Colonic mucosa (tissue), 4 donors: ENCODE data around the gene FOXS1. TPM values are rescaled to one million over a fixed set of nuclear protein-coding genes. Genes with fewer than 3 reads are reported as not detected.

ENCODE experiments used
- DNase-seq: peaks from one replicate; pipeline ENCODE4 v3.0.0-alpha.2; 2020
- H3K27ac ChIP-seq: fragments of 200-600 bp; one replicate; pipeline ENCODE4 v1.8.0; 2021
- H3K27me3 ChIP-seq: fragments of 200-600 bp; one replicate; pipeline ENCODE4 v1.8.0; 2021
- H3K36me3 ChIP-seq: fragments of 200-600 bp; one replicate; pipeline ENCODE4 v1.8.0; 2021
- H3K4me1 ChIP-seq: fragments of 200-600 bp; one replicate; pipeline ENCODE4 v1.8.0; 2021; ENCODE audit warnings: mild to moderate bottlenecking
- H3K4me3 ChIP-seq: fragments of 200-600 bp; one replicate; pipeline ENCODE4 v1.8.0; 2021
- H3K9ac ChIP-seq, 2 donors: one replicate each; pipeline ENCODE4 v1.7.0; 2013; ENCODE audit warnings: control low read depth in 2 of 2, low read depth in 2 of 2, low read length in 2 of 2
- H3K9me3 ChIP-seq: fragments of 200-600 bp; one replicate; pipeline ENCODE4 v1.8.0; 2021
- CTCF ChIP-seq: fragments of 200-600 bp; IDR thresholded peaks from one replicate; pipeline ENCODE4 v1.8.0; 2022; ENCODE audit warnings: antibody characterized with exemption, mild to moderate bottlenecking
- intact Hi-C: fragments of 100-400 bp; cut with DNase I; formaldehyde crosslinking; loops from one replicate; pipeline ENCODE4 v1.14.1; 2022
- total RNA-seq, 2 donors: library from RNA; stranded (reverse); fragmentation: NEBNext Ultra II Directional in 1 of 2; extraction: Animal tissue kit (Norgen Biotek cat#: 25700) in 1 of 2; gene quantifications; one replicate each; pipeline ENCODE4 v1.2.1, GENCODE V29; 2021
- donor health status: healthy.
- donor health status: DM: no; HTN: no; CAD: no.
- donor health status: DM: no; HTN: no; CAD: no.

The FOXS1 gene
- total RNA-seq, 2 donors from 2014 or later, result 0.20 to 0.48 TPM

GRCh38 chr20:31826074-31826473 lies 19.3 kb downstream of the FOXS1 start:
- Histone ChIP-seq H3K27me3 (no peaks in the 10 kb centered on the region), H3K4me1 (no peaks in the 10 kb centered on the region), H3K36me3 (no peaks in the 10 kb centered on the region), H3K27ac (no peak overlapping the region), H3K9ac (no peak overlapping the region), H3K4me3 (no peak overlapping the region), H3K9me3 (no peaks in the 10 kb centered on the region)
- no peak for DNase-seq
- TF ChIP-seq CTCF, result no peak
- intact Hi-C loops, result no loop called here

GRCh38 chr20:31824554-31825313 lies 20.7 kb downstream of the FOXS1 start:
- no peaks in the 10 kb centered on the region for H3K4me1 ChIP-seq
- DNase-seq, result no peak
- H3K27me3 ChIP-seq, result no peaks in the 10 kb centered on the region
- H3K36me3 ChIP-seq, result no peaks in the 10 kb centered on the region
- no peak for TF ChIP-seq CTCF
- H3K9me3 ChIP-seq, result no peaks in the 10 kb centered on the region
- H3K9ac ChIP-seq, result no peak overlapping the region
- intact Hi-C loops, result loop anchor here (5.0 kb wide), 1 partner anchor 208 kb away; no protein-coding TSS in a partner anchor
- no peak overlapping the region for H3K4me3 ChIP-seq
- H3K27ac ChIP-seq, result no peak overlapping the region

- no peaks in the 10 kb centered on the region for H3K27me3 ChIP-seq
- TF ChIP-seq CTCF, result no peak
- no peaks in the 10 kb centered on the region for H3K4me1 ChIP-seq
- intact Hi-C loops, result loop anchor here (5.0 kb wide), 1 partner anchor 208 kb away; no protein-coding TSS in a partner anchor
- H3K36me3 ChIP-seq, result no peaks in the 10 kb centered on the region
- no peak overlapping the region for H3K9ac ChIP-seq
- no peak overlapping the region for H3K27ac ChIP-seq
- H3K9me3 ChIP-seq, result no peaks in the 10 kb centered on the region
- DNase-seq, result no peak
- H3K4me3 ChIP-seq, result no peak overlapping the region
Measured at GRCh38 chr20:31824125-31824485, 21.3 kb downstream of the FOXS1 start.

DNA sequence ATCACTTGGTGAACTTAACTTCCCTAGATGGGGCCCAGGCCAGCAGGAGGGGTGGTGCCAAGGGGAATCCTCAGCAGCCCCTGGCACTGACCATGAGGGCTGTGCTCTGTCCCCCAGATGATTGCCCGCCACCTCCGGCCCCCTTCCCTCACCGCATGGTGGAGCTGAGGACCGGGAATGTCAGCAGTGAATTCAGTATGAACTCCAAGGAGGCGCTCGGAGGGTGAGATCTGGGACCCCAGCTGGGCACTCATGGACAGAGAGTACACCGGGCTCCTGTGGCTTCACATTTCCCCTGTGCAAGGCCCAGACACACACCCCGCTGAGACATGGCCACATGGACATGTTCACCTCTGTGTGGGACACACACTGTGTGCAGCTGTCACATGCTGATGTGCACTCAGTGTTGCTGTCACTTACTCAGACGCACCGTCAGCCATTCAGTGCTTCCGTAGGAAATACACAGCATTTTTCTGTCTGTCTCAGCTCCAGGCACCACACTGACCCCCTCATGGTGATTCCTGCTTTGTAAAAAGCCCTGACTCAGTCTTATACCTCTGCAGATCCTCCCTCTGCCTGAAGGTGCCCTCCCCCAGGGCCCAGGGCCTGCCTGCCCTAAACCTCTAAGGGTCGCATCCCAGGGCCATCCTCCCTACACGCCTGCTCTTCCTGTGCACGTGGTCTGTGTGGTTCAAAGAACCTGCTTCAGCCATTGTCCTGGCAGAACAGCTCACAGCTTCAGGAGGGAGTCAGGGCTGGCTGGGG lies 21.9 kb downstream of the FOXS1 start:
- DNase-seq, result no peak
- no peaks in the 10 kb centered on the region for H3K27me3 ChIP-seq
- no peak overlapping the region for H3K4me3 ChIP-seq
- no peak overlapping the region for H3K9ac ChIP-seq
- H3K36me3 ChIP-seq, result no peaks in the 10 kb centered on the region
- H3K27ac ChIP-seq, result no peak overlapping the region
- TF ChIP-seq CTCF, result no peak
- H3K9me3 ChIP-seq, result no peaks in the 10 kb centered on the region
- H3K4me1 ChIP-seq, result no peaks in the 10 kb centered on the region
- intact Hi-C loops, result loop anchor here (2.0 to 5.0 kb wide), 2 partner anchors 209 to 269 kb away; no protein-coding TSS in a partner anchor

DNA sequence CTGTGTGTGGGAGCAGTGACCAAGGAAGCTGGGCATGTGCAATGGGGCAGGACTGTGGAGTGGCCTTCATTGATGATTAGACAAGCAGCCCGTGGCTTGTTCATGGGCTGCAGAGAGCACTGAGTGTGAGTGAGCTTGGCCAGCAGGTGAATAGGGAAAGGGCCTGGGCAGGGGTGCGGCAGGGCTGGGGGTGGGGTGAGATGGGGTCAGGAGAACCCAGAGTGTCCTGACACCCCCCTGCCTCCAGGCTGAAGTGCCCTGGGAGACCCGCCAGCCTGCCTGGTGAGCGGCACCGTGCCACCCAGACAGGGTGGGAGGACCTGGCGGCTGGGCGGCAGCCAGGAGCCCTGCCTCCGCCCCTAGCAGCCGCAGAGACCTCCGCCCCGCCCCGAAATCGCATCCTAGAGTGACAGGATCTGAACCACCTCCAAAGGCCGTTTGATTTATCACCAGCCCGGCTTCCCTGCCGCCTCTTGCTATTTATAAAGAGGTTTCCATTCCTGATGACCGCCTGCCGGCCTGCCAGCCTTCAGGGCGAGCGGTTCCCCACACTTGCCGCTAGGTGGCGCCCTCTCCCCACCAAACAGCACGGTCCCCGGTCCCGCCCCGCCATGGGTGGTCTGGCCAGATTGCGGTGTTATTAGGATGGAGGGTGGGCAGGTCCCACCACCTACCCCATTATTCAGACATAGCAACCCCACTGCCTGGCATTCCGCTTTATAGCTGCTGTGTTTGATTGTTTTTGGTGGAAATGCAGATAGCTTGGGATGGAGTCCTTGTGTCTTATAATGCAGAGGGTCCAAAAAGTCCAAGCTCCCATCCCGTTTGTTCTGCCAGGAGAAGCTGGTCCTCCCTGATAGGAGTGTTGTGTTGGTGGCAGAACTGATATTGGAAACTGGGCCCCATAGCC lies 22.7 kb downstream of the FOXS1 start:
- Histone ChIP-seq H3K9me3 (no peaks in the 10 kb centered on the region), H3K4me1 (no peaks in the 10 kb centered on the region), H3K9ac (no peak overlapping the region), H3K27ac (no peak overlapping the region), H3K4me3 (no peak overlapping the region), H3K36me3 (no peaks in the 10 kb centered on the region), H3K27me3 (no peaks in the 10 kb centered on the region)
- intact Hi-C loops, result loop anchor here (2.0 to 5.0 kb wide), 2 partner anchors 210 to 270 kb away; no protein-coding TSS in a partner anchor
- DNase-seq, result peak; percentile 66
- TF ChIP-seq CTCF, result peak; percentile 98
